OCI-LY1 (cell line): ENCODE data around the gene NKD1.

ENCODE experiments used
- H2AFZ ChIP-seq: fragments of 200-600 bp; sonication (generic), shearing (Covaris generic); 2 replicates; pipeline ENCODE4 v1.6.0; 2014; ENCODE audit warnings: antibody characterized with exemption, mild to moderate bottlenecking, low read length
- H3F3A ChIP-seq: fragments of 200-600 bp; sonication (generic), shearing (Covaris generic); 2 replicates; pipeline ENCODE4 v1.6.0; 2014; ENCODE audit warnings: mild to moderate bottlenecking, antibody characterized with exemption, low read length, moderate library complexity; ENCODE audit not compliant: insufficient read depth
- H3K27ac ChIP-seq: fragments of 200-600 bp; sonication (generic); 2 replicates; pipeline ENCODE4 v1.5.1; 2014; ENCODE audit warnings: low read length, mixed run types, mild to moderate bottlenecking, low read depth; ENCODE audit not compliant: poor library complexity, severe bottlenecking
- H3K27me3 ChIP-seq: fragments of 200-600 bp; sonication (generic); 2 replicates; pipeline ENCODE4 v1.6.0; 2014; ENCODE audit warnings: antibody characterized with exemption, mild to moderate bottlenecking, low read length, moderate library complexity; ENCODE audit not compliant: insufficient read depth
- H3K36me3 ChIP-seq: fragments of 200-600 bp; sonication (generic); 2 replicates; pipeline ENCODE4 v1.6.1; 2014; ENCODE audit warnings: mild to moderate bottlenecking, antibody characterized with exemption, low read length, moderate library complexity, mixed read lengths; ENCODE audit not compliant: insufficient read depth
- H3K4me1 ChIP-seq: fragments of 200-600 bp; sonication (generic); 2 replicates; pipeline ENCODE4 v1.5.1; 2014; ENCODE audit warnings: mild to moderate bottlenecking, low read length, moderate library complexity; ENCODE audit not compliant: insufficient read depth, severe bottlenecking
- H3K4me2 ChIP-seq: fragments of 200-600 bp; sonication (generic), shearing (Covaris generic); 2 replicates; pipeline ENCODE4 v1.6.1; 2014; ENCODE audit warnings: low read length
- H3K4me3 ChIP-seq: fragments of 200-600 bp; sonication (generic); 2 replicates; pipeline ENCODE4 v1.5.1; 2014; ENCODE audit warnings: low read length, low read depth, mild to moderate bottlenecking, mixed read lengths; ENCODE audit not compliant: poor library complexity, severe bottlenecking
- H3K79me2 ChIP-seq: fragments of 200-600 bp; shearing (Covaris generic); 2 replicates; pipeline ENCODE4 v1.6.1; 2016; ENCODE audit warnings: mixed run types, low read length, mixed read lengths; ENCODE audit not compliant: insufficient read depth
- H3K9ac ChIP-seq: fragments of 200-600 bp; sonication (generic), shearing (Covaris generic); 2 replicates; pipeline ENCODE4 v1.6.1; 2014; ENCODE audit warnings: mild to moderate bottlenecking, low read length, mixed read lengths
- H3K9me2 ChIP-seq: fragments of 200-600 bp; sonication (generic), shearing (Covaris generic); 2 replicates; pipeline ENCODE4 v1.6.1; 2014; ENCODE audit warnings: low read depth, mild to moderate bottlenecking, low read length, mixed read lengths
- H3K9me3 ChIP-seq: fragments of 200-600 bp; shearing (Covaris generic); 2 replicates; pipeline ENCODE4 v1.6.1; 2014; ENCODE audit warnings: low read length, mixed read lengths
- H4K20me1 ChIP-seq: fragments of 200-600 bp; sonication (generic), shearing (Covaris generic); 2 replicates; pipeline ENCODE4 v1.6.0; 2016; ENCODE audit warnings: mild to moderate bottlenecking, low read length; ENCODE audit not compliant: insufficient read depth
- EZH2 ChIP-seq: fragments of 200-600 bp; sonication (generic), shearing (Covaris generic); IDR thresholded peaks from 2 replicates; pipeline ENCODE4 v1.8.0; 2017; ENCODE audit warnings: borderline replicate concordance, mixed run types, mild to moderate bottlenecking, antibody characterized with exemption, low read length, moderate library complexity, mixed read lengths
- TF ChIP-seq, protein P1 (sequence below): fragments of 200-600 bp; sonication (generic), shearing (Covaris generic); IDR thresholded peaks from 2 replicates; pipeline ENCODE4 v1.5.1; 2017; ENCODE audit warnings: mild to moderate bottlenecking, antibody characterized with exemption, low read length, moderate library complexity, mixed read lengths

Gene NKD1, protein sequence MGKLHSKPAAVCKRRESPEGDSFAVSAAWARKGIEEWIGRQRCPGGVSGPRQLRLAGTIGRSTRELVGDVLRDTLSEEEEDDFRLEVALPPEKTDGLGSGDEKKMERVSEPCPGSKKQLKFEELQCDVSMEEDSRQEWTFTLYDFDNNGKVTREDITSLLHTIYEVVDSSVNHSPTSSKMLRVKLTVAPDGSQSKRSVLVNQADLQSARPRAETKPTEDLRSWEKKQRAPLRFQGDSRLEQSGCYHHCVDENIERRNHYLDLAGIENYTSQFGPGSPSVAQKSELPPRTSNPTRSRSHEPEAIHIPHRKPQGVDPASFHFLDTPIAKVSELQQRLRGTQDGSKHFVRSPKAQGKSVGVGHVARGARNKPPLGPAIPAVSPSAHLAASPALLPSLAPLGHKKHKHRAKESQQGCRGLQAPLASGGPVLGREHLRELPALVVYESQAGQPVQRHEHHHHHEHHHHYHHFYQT

GRCh38 chr16:50548125-50548908 is at the start of gene NKD1:
Gene NKD1, plus strand, starts transcription at chr16:50548396. Its CDS starts 158 bp downstream, at chr16:50548554.
- H3K79me2 ChIP-seq: no peaks in the 10 kb centered on the region
- H3K9ac ChIP-seq: peak within 1 kb of the TSS; percentile 56; the same call in 1 of the 2 replicates
- no peaks in the 10 kb centered on the region for H3K9me2 ChIP-seq
- no peaks in the 10 kb centered on the region for H4K20me1 ChIP-seq
- no peak within 1 kb of the TSS for H2AFZ ChIP-seq
- no peak for TF ChIP-seq EZH2
- TF ChIP-seq, protein P1, sequence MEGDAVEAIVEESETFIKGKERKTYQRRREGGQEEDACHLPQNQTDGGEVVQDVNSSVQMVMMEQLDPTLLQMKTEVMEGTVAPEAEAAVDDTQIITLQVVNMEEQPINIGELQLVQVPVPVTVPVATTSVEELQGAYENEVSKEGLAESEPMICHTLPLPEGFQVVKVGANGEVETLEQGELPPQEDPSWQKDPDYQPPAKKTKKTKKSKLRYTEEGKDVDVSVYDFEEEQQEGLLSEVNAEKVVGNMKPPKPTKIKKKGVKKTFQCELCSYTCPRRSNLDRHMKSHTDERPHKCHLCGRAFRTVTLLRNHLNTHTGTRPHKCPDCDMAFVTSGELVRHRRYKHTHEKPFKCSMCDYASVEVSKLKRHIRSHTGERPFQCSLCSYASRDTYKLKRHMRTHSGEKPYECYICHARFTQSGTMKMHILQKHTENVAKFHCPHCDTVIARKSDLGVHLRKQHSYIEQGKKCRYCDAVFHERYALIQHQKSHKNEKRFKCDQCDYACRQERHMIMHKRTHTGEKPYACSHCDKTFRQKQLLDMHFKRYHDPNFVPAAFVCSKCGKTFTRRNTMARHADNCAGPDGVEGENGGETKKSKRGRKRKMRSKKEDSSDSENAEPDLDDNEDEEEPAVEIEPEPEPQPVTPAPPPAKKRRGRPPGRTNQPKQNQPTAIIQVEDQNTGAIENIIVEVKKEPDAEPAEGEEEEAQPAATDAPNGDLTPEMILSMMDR: no peak
- peaks cover 1% of the 10 kb centered on the region; the same call in 1 of the 2 replicates for H3K27me3 ChIP-seq
- peak within 1 kb of the TSS; percentile 87 for H3K4me2 ChIP-seq
- H3F3A ChIP-seq: no peaks in the 10 kb centered on the region
- H3K27ac ChIP-seq: no peak within 1 kb of the TSS
- no peaks in the 10 kb centered on the region for H3K4me1 ChIP-seq
- H3K36me3 ChIP-seq: no peaks in the 10 kb centered on the region
- peak within 1 kb of the TSS; percentile 66 for H3K4me3 ChIP-seq
- H3K9me3 ChIP-seq: no peaks in the 10 kb centered on the region

GRCh38 chr16:50498431-50499155 is 49.6 kb upstream of the NKD1 start:
- no peaks in the 10 kb centered on the region for H3K4me1 ChIP-seq
- no peak for TF ChIP-seq EZH2
- TF ChIP-seq, protein P1: no peak
- H3K4me2 ChIP-seq: no peak overlapping the region
- no peak overlapping the region for H2AFZ ChIP-seq
- H3K36me3 ChIP-seq: no peaks in the 10 kb centered on the region
- H3K9me3 ChIP-seq: no peaks in the 10 kb centered on the region
- no peak overlapping the region for H3K9ac ChIP-seq
- no peaks in the 10 kb centered on the region for H3F3A ChIP-seq
- H3K27me3 ChIP-seq: no peaks in the 10 kb centered on the region; the same call in 1 of the 2 replicates
- H4K20me1 ChIP-seq: no peaks in the 10 kb centered on the region
- H3K27ac ChIP-seq: no peak overlapping the region
- H3K4me3 ChIP-seq: no peak overlapping the region
- no peaks in the 10 kb centered on the region for H3K79me2 ChIP-seq
- no peaks in the 10 kb centered on the region for H3K9me2 ChIP-seq

GRCh38 chr16:50499254-50499653 is 48.9 kb upstream of the NKD1 start:
- no peak overlapping the region for H2AFZ ChIP-seq
- H3K9me3 ChIP-seq: no peaks in the 10 kb centered on the region
- no peaks in the 10 kb centered on the region for H3F3A ChIP-seq
- TF ChIP-seq, protein P1: no peak
- TF ChIP-seq EZH2: no peak
- no peaks in the 10 kb centered on the region for H3K36me3 ChIP-seq
- no peaks in the 10 kb centered on the region; the same call in 1 of the 2 replicates for H3K27me3 ChIP-seq
- H3K4me3 ChIP-seq: no peak overlapping the region
- H3K4me1 ChIP-seq: no peaks in the 10 kb centered on the region
- H3K9ac ChIP-seq: no peak overlapping the region
- no peaks in the 10 kb centered on the region for H3K79me2 ChIP-seq
- H4K20me1 ChIP-seq: no peaks in the 10 kb centered on the region
- no peak overlapping the region for H3K27ac ChIP-seq
- no peak overlapping the region for H3K4me2 ChIP-seq
- H3K9me2 ChIP-seq: no peaks in the 10 kb centered on the region
